ENCODE measurements around the gene DNAJC1. TPM values are rescaled to one million over a fixed set of nuclear protein-coding genes. Genes with fewer than 3 reads are reported as not detected.

DNAJC1 gene
- total and polyA plus RNA-seq, 2 of the 4 experiments (the other 2 are of a cell fraction) = 12.7 to 13.3 TPM

DNA sequence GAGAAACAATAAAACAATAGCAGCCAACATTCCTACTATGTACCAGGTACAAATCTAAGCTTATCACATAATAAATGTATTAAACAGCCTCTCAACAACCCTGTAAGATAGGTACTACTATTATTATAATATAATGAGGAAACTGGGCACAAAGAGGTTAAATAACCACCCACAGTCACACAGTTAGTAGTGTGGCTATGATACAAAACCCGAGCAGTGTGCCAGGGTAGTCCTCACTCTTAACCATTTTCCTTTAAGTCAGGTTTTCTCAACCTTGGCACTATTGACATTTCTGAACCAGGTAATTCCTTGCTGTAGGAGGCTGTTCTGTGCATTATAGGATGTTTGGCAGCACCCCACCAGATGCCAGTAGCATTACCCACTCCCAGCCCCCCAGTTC, 48.8 kb downstream of the DNAJC1 start:
- dilution Hi-C loops (cut with HindIII; ENCODE audit: low sequenced_read_pairs, unreplicated experiment) = no loop called here
- no peak overlapping the region for H3K4ac ChIP-seq (ENCODE audit: low read depth, low read length)
- H2AFZ ChIP-seq (replicated peaks; ENCODE audit: low read length, poor library complexity) = no peak overlapping the region
- no peak overlapping the region for H3K18ac ChIP-seq (ENCODE audit: low read depth, low read length)
- ChIA-PET POLR2A (ENCODE audit: unreplicated experiment) (no interaction called here), CTCF (no interaction called here)
- H3K4me2 ChIP-seq (ENCODE audit: low read depth, low read length) = no peak overlapping the region
- no CpG with 5 or more reads among the region's 1 CpG for WGBS, 2 experiments (ENCODE audit: extremely low coverage in 2 of 2, insufficient read length in 1 of 2)
- no peak overlapping the region for H2AK9ac ChIP-seq (replicated peaks; ENCODE audit: low read depth, low read length, poor library complexity)
- H3K9me1 ChIP-seq (ENCODE audit: insufficient read depth, low read length) = no peaks in the 10 kb centered on the region
- H4K91ac ChIP-seq (ENCODE audit: insufficient read depth, low read depth, low read length) = no peak overlapping the region
- H3K79me1 ChIP-seq (ENCODE audit: low read depth in 1 of 2, low read length in 2 of 2) = peaks cover 11 to 15% of the 10 kb centered on the region in 2 experiments; a peak in 3 of 4 replicates
- intact Hi-C loops (cut with micrococcal nuclease) = loop anchor here (5.0 to 10.0 kb wide), 4 partner anchors 202 to 877 kb away; partner anchors contain the start of gene SKIDA1
- no peak overlapping the region for H3K9ac ChIP-seq (ENCODE audit: low read depth, low read length)
- no peak overlapping the region for H4K8ac ChIP-seq (ENCODE audit: low read depth in 2 of 2, low read length in 2 of 2)
- no peak overlapping the region for H2BK15ac ChIP-seq (ENCODE audit: low read depth, low read length)
- H2BK5ac ChIP-seq (ENCODE audit: low read depth, low read length, poor library complexity, severe bottlenecking) = no peak overlapping the region
- no peak overlapping the region for H3K23ac ChIP-seq (ENCODE audit: low read depth, low read length)
- H3K4me1 ChIP-seq (ENCODE audit: control insufficient read depth, insufficient read depth, low read length) = no peaks in the 10 kb centered on the region
- H4K20me1 ChIP-seq (ENCODE audit: insufficient read depth, low read length) = no peaks in the 10 kb centered on the region
- H3K4me3 ChIP-seq (ENCODE audit: insufficient read depth, low read depth, low read length) = no peak overlapping the region
- no peak overlapping the region for H3K27ac ChIP-seq (ENCODE audit: insufficient read depth, low read length)
- H2BK20ac ChIP-seq (ENCODE audit: low read depth, low read length) = no peak overlapping the region
- no peak for ATAC-seq (ENCODE audit: low read depth)
- no peaks in the 10 kb centered on the region for H3K27me3 ChIP-seq (ENCODE audit: control insufficient read depth, insufficient read depth, low read length)
- H2BK120ac ChIP-seq (ENCODE audit: low read depth, low read length) = no peak overlapping the region
- H3K9me3 ChIP-seq (ENCODE audit: control insufficient read depth, insufficient read depth, low read length) = no peaks in the 10 kb centered on the region
- no peak overlapping the region for H4K5ac ChIP-seq (ENCODE audit: low read depth, low read length)
- no peak overlapping the region for H2AK5ac ChIP-seq (ENCODE audit: low read depth, low read length)
- no peaks in the 10 kb centered on the region for H3K36me3 ChIP-seq (ENCODE audit: control insufficient read depth, insufficient read depth, low read length)
- BruUV-seq (replicated peaks) = no TSS peak
- DNase-seq = no peak
- H3K14ac ChIP-seq (replicated peaks; ENCODE audit: low read depth, low read length) = no peak overlapping the region
- TF ChIP-seq MXI1 (IDR thresholded peaks at IDR 0.05; ENCODE audit: borderline replicate concordance, low read depth, low read length) (no peak), POLR2A (IDR thresholded peaks at IDR 0.05; ENCODE audit: low read depth, low read length) (no peak), BHLHE40 (IDR thresholded peaks at IDR 0.05; ENCODE audit: low read depth, low read length) (no peak), FOS (IDR thresholded peaks at IDR 0.05; ENCODE audit: low read depth, low read length) (no peak), SMC3 (IDR thresholded peaks at IDR 0.05; ENCODE audit: low read depth, low read length) (no peak), CHD1 (IDR thresholded peaks at IDR 0.05; ENCODE audit: low read depth, low read length) (no peak), CEBPB (IDR thresholded peaks at IDR 0.05; ENCODE audit: low read depth, low read length) (no peak), RCOR1 (IDR thresholded peaks at IDR 0.05; ENCODE audit: insufficient replicate concordance, low read length) (no peak), NFE2L2 (IDR thresholded peaks at IDR 0.05; ENCODE audit: low read depth, low read length) (no peak)
- TF ChIP-seq, protein P1, sequence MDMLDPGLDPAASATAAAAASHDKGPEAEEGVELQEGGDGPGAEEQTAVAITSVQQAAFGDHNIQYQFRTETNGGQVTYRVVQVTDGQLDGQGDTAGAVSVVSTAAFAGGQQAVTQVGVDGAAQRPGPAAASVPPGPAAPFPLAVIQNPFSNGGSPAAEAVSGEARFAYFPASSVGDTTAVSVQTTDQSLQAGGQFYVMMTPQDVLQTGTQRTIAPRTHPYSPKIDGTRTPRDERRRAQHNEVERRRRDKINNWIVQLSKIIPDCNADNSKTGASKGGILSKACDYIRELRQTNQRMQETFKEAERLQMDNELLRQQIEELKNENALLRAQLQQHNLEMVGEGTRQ (IDR thresholded peaks at IDR 0.05; ENCODE audit: low read depth, low read length) = no peak
- TF ChIP-seq, protein P2, sequence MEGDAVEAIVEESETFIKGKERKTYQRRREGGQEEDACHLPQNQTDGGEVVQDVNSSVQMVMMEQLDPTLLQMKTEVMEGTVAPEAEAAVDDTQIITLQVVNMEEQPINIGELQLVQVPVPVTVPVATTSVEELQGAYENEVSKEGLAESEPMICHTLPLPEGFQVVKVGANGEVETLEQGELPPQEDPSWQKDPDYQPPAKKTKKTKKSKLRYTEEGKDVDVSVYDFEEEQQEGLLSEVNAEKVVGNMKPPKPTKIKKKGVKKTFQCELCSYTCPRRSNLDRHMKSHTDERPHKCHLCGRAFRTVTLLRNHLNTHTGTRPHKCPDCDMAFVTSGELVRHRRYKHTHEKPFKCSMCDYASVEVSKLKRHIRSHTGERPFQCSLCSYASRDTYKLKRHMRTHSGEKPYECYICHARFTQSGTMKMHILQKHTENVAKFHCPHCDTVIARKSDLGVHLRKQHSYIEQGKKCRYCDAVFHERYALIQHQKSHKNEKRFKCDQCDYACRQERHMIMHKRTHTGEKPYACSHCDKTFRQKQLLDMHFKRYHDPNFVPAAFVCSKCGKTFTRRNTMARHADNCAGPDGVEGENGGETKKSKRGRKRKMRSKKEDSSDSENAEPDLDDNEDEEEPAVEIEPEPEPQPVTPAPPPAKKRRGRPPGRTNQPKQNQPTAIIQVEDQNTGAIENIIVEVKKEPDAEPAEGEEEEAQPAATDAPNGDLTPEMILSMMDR (conservative IDR thresholded peaks at IDR 0.05; ENCODE audit: low read depth, low read length) = no peak
- no peak overlapping the region for H3K56ac ChIP-seq (ENCODE audit: extremely low read depth, insufficient read depth, low read length)
- in situ Hi-C loops (cut with MboI; ENCODE audit: low sequenced_read_pairs) = loop anchor here (25.0 kb wide), 1 partner anchor 867 kb away; no protein-coding TSS in a partner anchor

Measured in IMR-90 (cell line).